HepG2 (cell line): Measurements from ENCODE around the gene SLC7A8. TPM values are rescaled to one million over a fixed set of nuclear protein-coding genes. Genes with fewer than 3 reads are reported as not detected.
A peak's percentile ranks its signal among the peaks of the same experiment; 100 is the strongest.

ENCODE experiments used
- ASH2L ChIP-seq: fragments of 300-600, 200-600 bp; sonication (generic); IDR thresholded peaks from 2 replicates; pipeline ENCODE4 v1.7.0; 2017; ENCODE audit warnings: low read depth, mild to moderate bottlenecking, moderate library complexity, mixed read lengths, low read length; ENCODE audit not compliant: insufficient read length
- BCL3 ChIP-seq: sonication (generic); formaldehyde crosslinking; IDR thresholded peaks from 2 replicates; pipeline ENCODE4 v1.5.1; 2020; ENCODE audit warnings: mild to moderate bottlenecking, missing genetic modification reagents, moderate library complexity
- BCLAF1 ChIP-seq: fragments of 450-650 bp; IDR thresholded peaks from 2 replicates; pipeline ENCODE4 v1.6.1; 2017; ENCODE audit warnings: mild to moderate bottlenecking
- E2F2 ChIP-seq: sonication (generic); formaldehyde crosslinking; IDR thresholded peaks from 2 replicates; pipeline ENCODE4 v1.4.0; 2020; ENCODE audit warnings: missing genetic modification reagents, borderline replicate concordance
- HOXD1 ChIP-seq: sonication (generic); formaldehyde crosslinking; IDR thresholded peaks from 2 replicates; pipeline ENCODE4 v1.5.0; 2020; ENCODE audit warnings: missing genetic modification reagents
- KLF6 ChIP-seq: IDR thresholded peaks from 2 replicates; pipeline ENCODE4 v1.8.0; 2016; ENCODE audit warnings: missing biosample characterization, missing genetic modification reagents
- NR2C2 ChIP-seq: sonication (generic); formaldehyde crosslinking; IDR thresholded peaks from 2 replicates; pipeline ENCODE4 v1.4.0; 2020; ENCODE audit warnings: missing genetic modification reagents, mild to moderate bottlenecking, moderate library complexity, borderline replicate concordance
- POGK ChIP-seq: sonication (generic); formaldehyde crosslinking; conservative IDR thresholded peaks from 2 replicates; pipeline ENCODE4 v1.8.0; 2022; ENCODE audit warnings: mild to moderate bottlenecking, moderate library complexity, missing genetic modification reagents
- SMARCC2 ChIP-seq: fragments of 450-650 bp; IDR thresholded peaks from 2 replicates; pipeline ENCODE4 v1.6.1; 2017; ENCODE audit warnings: antibody characterized with exemption, mild to moderate bottlenecking
- TFE3 ChIP-seq: IDR thresholded peaks from 2 replicates; pipeline ENCODE4 v1.6.1; 2016
- THAP8 ChIP-seq: sonication (generic); formaldehyde crosslinking; IDR thresholded peaks from 2 replicates; pipeline ENCODE4 v1.5.1; 2020; ENCODE audit warnings: missing genetic modification reagents, mild to moderate bottlenecking, borderline replicate concordance
- THYN1 ChIP-seq: sonication (generic); formaldehyde crosslinking; IDR thresholded peaks from 2 replicates; pipeline ENCODE4 v1.8.1; 2023; ENCODE audit warnings: low read depth, mild to moderate bottlenecking, moderate library complexity, missing genetic modification reagents, borderline replicate concordance
- ZNF570 ChIP-seq: sonication (generic); formaldehyde crosslinking; IDR thresholded peaks from 2 replicates; pipeline ENCODE4 v1.4.0; 2020; ENCODE audit warnings: mild to moderate bottlenecking, missing genetic modification reagents, borderline replicate concordance
- ZNF614 ChIP-seq: IDR thresholded peaks from 2 replicates; pipeline ENCODE4 v1.6.1; 2018; ENCODE audit warnings: missing biosample characterization, missing genetic modification reagents, inconsistent platforms, borderline replicate concordance
- ZNF639 ChIP-seq: conservative IDR thresholded peaks from 2 replicates; pipeline ENCODE4 v1.6.1; 2018; ENCODE audit warnings: missing genetic modification reagents
- ZSCAN12 ChIP-seq: sonication (generic); formaldehyde crosslinking; IDR thresholded peaks from 2 replicates; pipeline ENCODE4 v1.9.0; 2021; ENCODE audit warnings: mild to moderate bottlenecking, missing genetic modification reagents
- polyA plus RNA-seq, 8 experiments: library from polyadenylated mRNA; depleted of rRNA in 3 of 8; stranded (reverse) in 7 of 8; unstranded in 1 of 8; fragments of >200 nt; fragmentation: Illumina TruSeq in 4 of 8; extraction: Trizol in 4 of 8; gene quantifications; 2 replicates each; pipeline versions ENCODE4 v1.2.1 to v1.2.3, GENCODE V29; 2011 to 2016; ENCODE audit warnings: low read depth in 4 of 8, missing spikeins in 1 of 8, mixed read lengths in 1 of 8; ENCODE audit not compliant: insufficient read depth in 1 of 8
- total RNA-seq, 5 experiments: library from RNA; depleted of rRNA; stranded (reverse); fragments of >200 nt; fragmentation: Illumina TruSeq; extraction: Trizol; gene quantifications; 2 replicates each; pipeline ENCODE4 v1.2.3, GENCODE V29; 2016; ENCODE audit warnings: low read depth in 1 of 5

The SLC7A8 gene
- total and polyA plus RNA-seq, 2 of the 13 experiments (the other 11 are each of a cell fraction or from before 2014, with no cell fraction given), result 0.25 TPM; not detected in 1

GRCh38 chr14:23095196-23096108 is 88.0 kb downstream of the SLC7A8 start, which contains the start of gene C14orf119 (continued):
- TF ChIP-seq KLF6 (CRISPR knock-in tag), result peak; percentile 70
- TF ChIP-seq BCLAF1, result no peak
- TF ChIP-seq THAP8, result peak; percentile 59; the same call in 1 of the 2 replicates
- TF ChIP-seq NR2C2, result peak; percentile 71
- no peak; the same call in 1 of the 2 replicates for TF ChIP-seq ZNF570
- TF ChIP-seq SMARCC2, result no peak
- peak; percentile 31; the same call in 1 of the 2 replicates for TF ChIP-seq E2F2 (CRISPR knock-in tag)
- peak; percentile 89 for TF ChIP-seq POGK (CRISPR knock-in tag)
- TF ChIP-seq TFE3 (CRISPR knock-in tag), result peak; percentile 70; the same call in 1 of the 2 replicates
- peak; percentile 19; the same call in 1 of the 2 replicates for TF ChIP-seq THYN1 (CRISPR knock-in tag)
- peak; percentile 96 for TF ChIP-seq ZSCAN12 (CRISPR knock-in tag)
- 0 out of 2 replicates have a peak, but pooled peaks have one; percentile 37 for TF ChIP-seq ZNF614 (CRISPR knock-in tag)
- no peak; the same call in none of the 2 replicates for TF ChIP-seq ZNF639 (CRISPR knock-in tag)
- peak; percentile 84 for TF ChIP-seq ASH2L
- peak; percentile 3 for TF ChIP-seq BCL3 (CRISPR knock-in tag)
- TF ChIP-seq HOXD1, result no peak
